ENCODE data around the gene PLCL2. TPM values are rescaled to one million over a fixed set of nuclear protein-coding genes. Genes with fewer than 3 reads are reported as not detected.
"Not testable (repeated sequence)": the region's sequence is repeated elsewhere in the genome, so short reads cannot be mapped to it uniquely, and the experiment has no call there.

PLCL2 gene
- total and polyA plus RNA-seq, 2 donors (not counting 3 experiments of a cell fraction or from before 2014, with no cell fraction given), result 2.3 to 10.7 TPM

DNA sequence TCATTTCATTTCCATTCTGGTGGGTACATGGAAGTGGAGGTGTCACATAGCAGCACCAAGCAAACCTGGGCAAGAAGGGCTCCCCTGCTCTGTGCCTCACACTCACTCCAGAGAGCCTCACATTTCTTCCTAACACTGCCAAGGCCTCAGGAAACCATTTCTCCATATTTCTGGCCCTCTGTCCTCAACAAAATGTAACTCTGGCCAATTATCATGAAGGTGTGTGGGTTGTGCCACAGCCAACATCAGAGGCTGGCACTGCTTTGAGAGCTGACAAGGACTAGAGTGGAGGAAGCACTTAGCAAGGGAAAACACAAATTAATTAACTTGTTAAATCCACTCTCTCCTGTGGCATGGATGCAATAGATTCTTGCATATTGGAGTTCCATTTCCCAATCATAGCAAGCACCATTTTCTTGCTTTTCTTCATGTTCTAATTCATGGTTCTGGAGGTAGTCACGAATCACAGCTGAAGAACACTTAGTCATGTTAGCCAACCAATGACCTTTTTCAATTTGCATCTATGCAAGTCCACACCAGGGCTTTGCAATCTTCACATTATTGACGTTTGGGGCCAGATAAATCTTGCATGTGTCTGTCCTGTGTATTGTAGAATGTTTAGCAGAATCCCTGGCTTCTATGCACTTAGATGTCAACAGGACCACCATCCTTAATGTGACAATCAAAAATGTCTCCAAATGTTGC lies 241.1 kb downstream of the PLCL2 start:
- Histone ChIP-seq H3K9me1 (replicated peaks; ENCODE audit: control insufficient read depth, extremely low read depth, insufficient read depth, low read length) (no peaks in the 10 kb centered on the region), H3K4me2 (ENCODE audit: insufficient read depth, low read length) (no peak overlapping the region), H4K20me1 (replicated peaks; ENCODE audit: control insufficient read depth, extremely low read depth, insufficient read depth, low read length) (no peaks in the 10 kb centered on the region), H3K4me1 (ENCODE audit: control insufficient read depth, extremely low read depth, insufficient read depth, low read length) (no peaks in the 10 kb centered on the region), H3K36me3 (ENCODE audit: control insufficient read depth in 2 of 2, extremely low read depth in 1 of 2, insufficient read depth in 2 of 2, low read length in 2 of 2) (no peaks in the 10 kb centered on the region), H3K27ac (ENCODE audit: insufficient read depth, low read depth, low read length) (no peak overlapping the region), H3K79me2 (ENCODE audit: control insufficient read depth, insufficient read depth, low read length) (no peaks in the 10 kb centered on the region), H3K4me3 (replicated peaks in 1 of 3; ENCODE audit: insufficient read depth in 1 of 3, low read depth in 1 of 3, low read length in 3 of 3) (no peak overlapping the region), H3K9ac (replicated peaks; ENCODE audit: extremely low read depth, insufficient read depth, low read length) (no peak overlapping the region), H2AFZ (ENCODE audit: low read depth, low read length) (no peak overlapping the region), H3K9me3 (replicated peaks; ENCODE audit: control insufficient read depth, insufficient read depth, low read length) (no peaks in the 10 kb centered on the region), H3K27me3 (ENCODE audit: control insufficient read depth in 2 of 2, insufficient read depth in 2 of 2, low read length in 2 of 2) (no peaks in the 10 kb centered on the region)
- no TSS peak for BruUV-seq (replicated peaks)
- POLR2A ChIA-PET, result no interaction called here
- CTCF ChIA-PET, result interaction anchor here (1.4 kb wide), 1 partner anchor 21 kb away, joined by 3 read pairs; no protein-coding TSS in a partner anchor
- DNase-seq (ENCODE audit: low read depth, low spot score) (no peak), FAIRE-seq (no peak)
- dilution Hi-C loops (cut with MboI; ENCODE audit: extremely low pct_ligation_motif_present, low sequenced_read_pairs) (no loop called here), intact Hi-C loops (cut with micrococcal nuclease) (no loop called here)
- TF ChIP-seq POLR2A (IDR thresholded peaks at IDR 0.05; ENCODE audit: low read depth, low read length) (no peak), FOS (IDR thresholded peaks at IDR 0.05; ENCODE audit: borderline replicate concordance, insufficient read depth, low read length) (no peak), MYC (IDR thresholded peaks at IDR 0.05; ENCODE audit: low read depth, low read length) (no peak), POLR2AphosphoS5 (IDR thresholded peaks at IDR 0.05; ENCODE audit: insufficient read depth, low read depth, low read length) (no peak), GATA2 (IDR thresholded peaks at IDR 0.05; ENCODE audit: insufficient read depth, insufficient read length, low read depth, low read length) (no peak), JUN (IDR thresholded peaks at IDR 0.05; ENCODE audit: borderline replicate concordance, insufficient read depth, insufficient read length, low read depth) (no peak), EZH2 (IDR thresholded peaks at IDR 0.05; ENCODE audit: borderline replicate concordance, low read depth, low read length, severe bottlenecking) (no peak)
- TF ChIP-seq, protein P1, sequence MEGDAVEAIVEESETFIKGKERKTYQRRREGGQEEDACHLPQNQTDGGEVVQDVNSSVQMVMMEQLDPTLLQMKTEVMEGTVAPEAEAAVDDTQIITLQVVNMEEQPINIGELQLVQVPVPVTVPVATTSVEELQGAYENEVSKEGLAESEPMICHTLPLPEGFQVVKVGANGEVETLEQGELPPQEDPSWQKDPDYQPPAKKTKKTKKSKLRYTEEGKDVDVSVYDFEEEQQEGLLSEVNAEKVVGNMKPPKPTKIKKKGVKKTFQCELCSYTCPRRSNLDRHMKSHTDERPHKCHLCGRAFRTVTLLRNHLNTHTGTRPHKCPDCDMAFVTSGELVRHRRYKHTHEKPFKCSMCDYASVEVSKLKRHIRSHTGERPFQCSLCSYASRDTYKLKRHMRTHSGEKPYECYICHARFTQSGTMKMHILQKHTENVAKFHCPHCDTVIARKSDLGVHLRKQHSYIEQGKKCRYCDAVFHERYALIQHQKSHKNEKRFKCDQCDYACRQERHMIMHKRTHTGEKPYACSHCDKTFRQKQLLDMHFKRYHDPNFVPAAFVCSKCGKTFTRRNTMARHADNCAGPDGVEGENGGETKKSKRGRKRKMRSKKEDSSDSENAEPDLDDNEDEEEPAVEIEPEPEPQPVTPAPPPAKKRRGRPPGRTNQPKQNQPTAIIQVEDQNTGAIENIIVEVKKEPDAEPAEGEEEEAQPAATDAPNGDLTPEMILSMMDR (IDR thresholded peaks at IDR 0.05; ENCODE audit: extremely low read depth in 1 of 2, insufficient read depth in 1 of 2, low read depth in 1 of 2, low read length in 2 of 2), result no peak
- TF ChIP-seq, protein P2, sequence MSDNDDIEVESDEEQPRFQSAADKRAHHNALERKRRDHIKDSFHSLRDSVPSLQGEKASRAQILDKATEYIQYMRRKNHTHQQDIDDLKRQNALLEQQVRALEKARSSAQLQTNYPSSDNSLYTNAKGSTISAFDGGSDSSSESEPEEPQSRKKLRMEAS (IDR thresholded peaks at IDR 0.05; ENCODE audit: insufficient read depth, insufficient read length), result no peak

DNA sequence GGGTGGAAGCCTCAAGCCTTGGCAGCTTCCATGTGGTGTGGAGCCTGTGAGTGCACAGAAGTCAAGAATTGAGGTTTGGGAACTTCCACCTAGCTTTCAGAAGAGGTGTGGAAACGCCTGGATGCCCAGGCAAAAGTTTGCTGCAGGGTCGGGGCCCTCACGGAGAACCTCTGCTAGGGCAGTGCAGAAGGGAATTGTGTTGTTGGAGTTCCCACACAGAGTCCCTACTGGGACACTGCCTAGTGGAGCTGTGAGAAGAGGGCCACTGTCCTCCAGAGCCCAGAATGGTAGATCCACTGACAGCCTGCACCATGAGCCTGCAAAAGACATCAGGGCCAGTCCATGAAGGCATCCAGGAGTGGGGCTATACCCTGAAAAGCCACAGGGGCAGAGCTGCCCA lies 243.9 kb downstream of the PLCL2 start:
- H3K27ac ChIP-seq (ENCODE audit: insufficient read depth, low read depth, low read length); H3K9ac ChIP-seq (replicated peaks; ENCODE audit: extremely low read depth, insufficient read depth, low read length); H3K4me2 ChIP-seq (ENCODE audit: insufficient read depth, low read length); H2AFZ ChIP-seq (ENCODE audit: low read depth, low read length); H3K36me3 ChIP-seq (ENCODE audit: control insufficient read depth in 2 of 2, extremely low read depth in 1 of 2, insufficient read depth in 2 of 2, low read length in 2 of 2); DNase-seq (ENCODE audit: low read depth, low spot score); FAIRE-seq; H3K9me1 ChIP-seq (replicated peaks; ENCODE audit: control insufficient read depth, extremely low read depth, insufficient read depth, low read length); H3K4me1 ChIP-seq (ENCODE audit: control insufficient read depth, extremely low read depth, insufficient read depth, low read length); intact Hi-C loops (cut with micrococcal nuclease); CTCF ChIA-PET; H3K9me3 ChIP-seq (replicated peaks; ENCODE audit: control insufficient read depth, insufficient read depth, low read length); H3K4me3 ChIP-seq (replicated peaks in 1 of 3; ENCODE audit: insufficient read depth in 1 of 3, low read depth in 1 of 3, low read length in 3 of 3); dilution Hi-C loops (cut with MboI; ENCODE audit: extremely low pct_ligation_motif_present, low sequenced_read_pairs); H4K20me1 ChIP-seq (replicated peaks; ENCODE audit: control insufficient read depth, extremely low read depth, insufficient read depth, low read length); POLR2A ChIA-PET; BruUV-seq (replicated peaks); H3K27me3 ChIP-seq (ENCODE audit: control insufficient read depth in 2 of 2, insufficient read depth in 2 of 2, low read length in 2 of 2); H3K79me2 ChIP-seq (ENCODE audit: control insufficient read depth, insufficient read depth, low read length): not testable (repeated sequence)
